Psoas muscle (tissue), 8 donors: Measurements from ENCODE around the gene CDKN2AIPNL. TPM values are rescaled to one million over a fixed set of nuclear protein-coding genes. Genes with fewer than 3 reads are reported as not detected.

ENCODE experiments used
- ATAC-seq, 4 donors: fragments of 200-7000 bp; cut with Tn5 transposase; one replicate each; pipeline ENCODE4 v1.9.1; 2020; ENCODE audit warnings: moderate library complexity in 3 of 4, mild to moderate bottlenecking in 2 of 4
- DNase-seq, 2 donors: peaks; one replicate each; pipeline ENCODE4 v3.0.0-alpha.2; 2020
- H3K27ac ChIP-seq: fragments of 200-600 bp; one replicate; pipeline ENCODE4 v1.8.0; 2022
- H3K27me3 ChIP-seq, 3 donors: fragments of 200-600 bp in 1 of 3; one replicate each; pipeline versions ENCODE4 v1.6.1 to v1.8.0; 2013 to 2022; ENCODE audit warnings: low read length in 2 of 3, mild to moderate bottlenecking in 2 of 3, moderate library complexity in 1 of 3; ENCODE audit not compliant: insufficient read depth in 3 of 3
- H3K36me3 ChIP-seq, 2 donors: fragments of 200-600 bp in 1 of 2; one replicate each; pipeline versions ENCODE4 v1.6.1 to v1.8.0; 2013 to 2022; ENCODE audit warnings: low read depth in 1 of 2, mild to moderate bottlenecking in 1 of 2, moderate library complexity in 1 of 2; ENCODE audit not compliant: insufficient read depth in 1 of 2
- H3K4me1 ChIP-seq: fragments of 200-600 bp; one replicate; pipeline ENCODE4 v1.8.0; 2022
- H3K4me3 ChIP-seq: fragments of 200-600 bp; one replicate; pipeline ENCODE4 v1.8.0; 2022; ENCODE audit warnings: mild to moderate bottlenecking
- H3K9me3 ChIP-seq: fragments of 200-600 bp; one replicate; pipeline ENCODE4 v1.8.0; 2022
- WGBS, 3 donors: extraction: QIAGEN DNeasy Blood & Tissue Kit; methylation state at CpG; one replicate each; pipeline versions ENCODE4 v1.1.6 to v1.1.7; 2013; 5-methylcytosine and 5-hydroxymethylcytosine counted together
- intact Hi-C, 2 donors: fragments of 100-400 bp; cut with DNase I; formaldehyde crosslinking; loops; one replicate each; pipeline versions ENCODE4 v1.11.0 to v1.14.2; 2022
- polyA plus RNA-seq, 3 donors: library from polyadenylated mRNA; stranded (reverse); fragments of 200-250 nt; gene quantifications; one replicate each; pipeline ENCODE4 v1.2.3, GENCODE V29; 2013
- total RNA-seq, 4 donors: library from RNA; stranded (reverse); fragmentation: NEBNext Ultra II Directional in 2 of 4; extraction: Animal tissue kit (Norgen Biotek cat#: 25700) in 2 of 4; gene quantifications; one replicate each; pipeline versions ENCODE4 v1.2.1 to v1.2.4, GENCODE V29; 2021 to 2023
- TF ChIP-seq, protein P1 (sequence below): fragments of 200-600 bp; IDR thresholded peaks from one replicate; pipeline ENCODE4 v1.8.0; 2022; ENCODE audit warnings: antibody characterized with exemption
- donor health status: healthy with polysubstance abuse.
- donor health status: DM: no; HTN: no; CAD: no; lungs with moderate emphysema.
- donor health status: Bipolar disorder and iron deficiency.
- donor health status: healthy.
- donor health status: DM: yes; HTN: yes; CAD: no.
- donor health status: DM: no; HTN: no; CAD: no.
- donor health status: DM: no; HTN: no; CAD: no.
- donor health status: DM: yes; HTN: yes; CAD: no.

CDKN2AIPNL gene
- total and polyA plus RNA-seq, 7 donors: 31.4 to 60.9 (median 42.0) TPM

- Histone ChIP-seq H3K27me3 (no peaks in the 10 kb centered on the region), H3K9me3 (no peaks in the 10 kb centered on the region), H3K4me1 (peaks cover 67% of the 10 kb centered on the region), H3K36me3 (no peaks in the 10 kb centered on the region), H3K4me3 (no peak overlapping the region), H3K27ac (peak overlapping the region; percentile 98)
- ATAC-seq: no peak
- TF ChIP-seq, protein P1, sequence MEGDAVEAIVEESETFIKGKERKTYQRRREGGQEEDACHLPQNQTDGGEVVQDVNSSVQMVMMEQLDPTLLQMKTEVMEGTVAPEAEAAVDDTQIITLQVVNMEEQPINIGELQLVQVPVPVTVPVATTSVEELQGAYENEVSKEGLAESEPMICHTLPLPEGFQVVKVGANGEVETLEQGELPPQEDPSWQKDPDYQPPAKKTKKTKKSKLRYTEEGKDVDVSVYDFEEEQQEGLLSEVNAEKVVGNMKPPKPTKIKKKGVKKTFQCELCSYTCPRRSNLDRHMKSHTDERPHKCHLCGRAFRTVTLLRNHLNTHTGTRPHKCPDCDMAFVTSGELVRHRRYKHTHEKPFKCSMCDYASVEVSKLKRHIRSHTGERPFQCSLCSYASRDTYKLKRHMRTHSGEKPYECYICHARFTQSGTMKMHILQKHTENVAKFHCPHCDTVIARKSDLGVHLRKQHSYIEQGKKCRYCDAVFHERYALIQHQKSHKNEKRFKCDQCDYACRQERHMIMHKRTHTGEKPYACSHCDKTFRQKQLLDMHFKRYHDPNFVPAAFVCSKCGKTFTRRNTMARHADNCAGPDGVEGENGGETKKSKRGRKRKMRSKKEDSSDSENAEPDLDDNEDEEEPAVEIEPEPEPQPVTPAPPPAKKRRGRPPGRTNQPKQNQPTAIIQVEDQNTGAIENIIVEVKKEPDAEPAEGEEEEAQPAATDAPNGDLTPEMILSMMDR: no peak
- intact Hi-C loops: no loop called here
- WGBS, 3 donors: 31 to 44% (median 34%) methylated on average over 3 of the region's 3 CpGs
- no peak for DNase-seq
Observed at GRCh38 chr5:134440201-134440755, 28.6 kb upstream of the CDKN2AIPNL start.

GRCh38 chr5:134439210-134439654 is 27.6 kb upstream of the CDKN2AIPNL start:
- peaks cover 75% of the 10 kb centered on the region for H3K4me1 ChIP-seq
- no peaks in the 10 kb centered on the region for H3K36me3 ChIP-seq
- DNase-seq (peak; percentile 86 to 89), ATAC-seq (peak; percentile 62 to 76 (median 70))
- intact Hi-C loops: loop anchor here (2.0 to 5.0 kb wide), 3 partner anchors 67 to 86 kb away; partner anchors contain the start of genes JADE2 (in 1 of the 2) and UBE2B (in 1 of the 2)
- no peak overlapping the region for H3K4me3 ChIP-seq
- H3K9me3 ChIP-seq: no peaks in the 10 kb centered on the region
- no peaks in the 10 kb centered on the region for H3K27me3 ChIP-seq
- peak overlapping the region; percentile 98 for H3K27ac ChIP-seq
- TF ChIP-seq, protein P1: no peak
- 8 to 20% (median 10%) methylated on average over 7 of the region's 7 CpGs for WGBS, 3 donors

GRCh38 chr5:134438721-134439123 is 27.0 kb upstream of the CDKN2AIPNL start:
- DNase-seq (peak in 1 of 2 donors; percentile 55), ATAC-seq (peak in 1 of 4 donors; percentile 2)
- 66 to 70% (median 68%) methylated on average over 7 of the region's 7 CpGs for WGBS, 3 donors
- Histone ChIP-seq H3K4me1 (peaks cover 76% of the 10 kb centered on the region), H3K27ac (peak overlapping the region; percentile 98), H3K27me3 (no peaks in the 10 kb centered on the region), H3K4me3 (no peak overlapping the region), H3K9me3 (no peaks in the 10 kb centered on the region), H3K36me3 (no peaks in the 10 kb centered on the region)
- TF ChIP-seq, protein P1: no peak
- intact Hi-C loops: loop anchor here (2.0 to 5.0 kb wide), 3 partner anchors 66 to 86 kb away; partner anchors contain the start of genes JADE2 (in 1 of the 2) and UBE2B (in 1 of the 2)

DNA sequence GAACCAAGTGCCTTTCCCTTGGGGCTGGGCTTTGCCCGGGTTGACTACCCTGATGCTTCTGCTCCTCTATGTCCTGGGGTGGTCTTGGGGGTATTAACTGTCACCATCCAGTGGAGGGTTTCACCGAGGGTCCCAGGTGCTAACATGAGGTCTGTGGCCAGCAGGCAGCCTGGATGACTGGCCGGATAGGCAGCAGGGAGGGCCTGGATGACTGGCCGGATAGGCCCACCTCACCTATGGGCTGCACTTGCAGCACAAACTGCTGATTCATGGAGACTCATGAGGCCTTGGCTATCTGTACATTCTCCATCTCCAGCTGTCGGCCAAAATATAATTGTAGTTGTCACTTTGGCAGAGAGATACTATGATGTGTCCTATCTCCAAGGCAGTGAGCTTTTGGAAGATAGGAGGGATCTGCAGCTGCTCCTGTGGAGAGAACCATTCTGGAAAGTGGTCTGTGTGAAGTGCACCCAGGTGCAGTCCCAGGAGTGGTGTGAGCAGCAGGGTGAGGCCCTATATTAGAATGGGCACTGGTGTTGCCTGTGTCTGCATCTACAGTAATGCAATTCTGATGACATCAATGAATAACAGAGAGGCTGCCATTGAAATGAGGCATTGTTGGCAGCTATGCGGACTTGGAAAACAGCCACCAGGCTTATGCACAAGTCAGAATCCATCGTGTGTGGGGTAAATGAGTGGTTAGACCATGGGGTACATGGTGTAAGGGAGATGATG is 26.3 kb upstream of the CDKN2AIPNL start:
- intact Hi-C loops: loop anchor here (2.0 to 5.0 kb wide), 3 partner anchors 66 to 87 kb away; partner anchors contain the start of genes JADE2 (in 1 of the 2) and UBE2B (in 1 of the 2)
- H3K4me1 ChIP-seq: peaks cover 76% of the 10 kb centered on the region
- ATAC-seq (peak in 3 of 4 donors; percentile 11 to 41 (median 27)), DNase-seq (peak; percentile 54 to 68)
- peak overlapping the region; percentile 42 for H3K4me3 ChIP-seq
- peak overlapping the region; percentile 98 for H3K27ac ChIP-seq
- TF ChIP-seq, protein P1: no peak
- no peaks in the 10 kb centered on the region for H3K9me3 ChIP-seq
- H3K36me3 ChIP-seq: no peaks in the 10 kb centered on the region
- WGBS, 3 donors: 37 to 52% (median 43%) methylated on average over 7 of the region's 7 CpGs
- no peaks in the 10 kb centered on the region for H3K27me3 ChIP-seq
